GM20431 (cell line): ENCODE measurements around the gene CHST13.

ENCODE experiments used
- in situ Hi-C: fragments of 300-500 bp; cut with MseI, MboI; formaldehyde crosslinking; loops from one replicate; pipeline ENCODE4 v1.15.0; 2020; ENCODE audit warnings: low sequenced_read_pairs; ENCODE audit not compliant: unreplicated experiment

CHST13 gene

GRCh38 chr3:126551839-126552687 lies 28.1 kb downstream of the CHST13 start:
- in situ Hi-C loops = no loop called here

DNA sequence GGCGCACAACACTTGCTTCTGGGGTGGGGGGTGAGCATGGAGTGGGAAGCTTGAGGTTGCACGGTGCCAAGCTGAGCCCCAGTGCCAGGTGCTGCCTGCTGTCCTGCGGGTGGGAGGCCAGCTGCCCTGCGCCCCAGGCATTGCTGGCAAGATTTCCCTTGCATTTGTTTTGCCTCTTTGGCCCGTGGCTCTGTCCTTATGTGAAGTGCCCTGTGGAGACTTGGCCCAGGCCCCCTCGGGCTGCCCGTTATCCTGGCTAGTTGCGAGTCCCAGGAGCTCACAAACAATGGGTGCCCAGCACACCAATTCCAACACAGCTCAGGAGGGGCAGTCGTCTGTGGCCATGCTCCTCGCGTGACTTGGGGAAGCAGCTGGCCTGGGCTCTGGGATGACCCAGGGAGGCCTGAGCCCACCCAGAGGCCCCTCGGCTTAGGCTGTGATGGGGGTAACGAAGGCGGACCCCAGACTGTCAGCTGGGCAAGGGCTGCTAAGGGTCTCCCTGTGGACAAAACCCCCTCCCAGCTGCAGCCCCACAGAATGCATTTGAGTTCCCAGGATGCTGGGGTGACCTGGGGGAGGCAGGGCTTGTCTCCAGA lies 28.8 kb downstream of the CHST13 start:
- in situ Hi-C loops = no loop called here

- in situ Hi-C loops = no loop called here
Measured at GRCh38 chr3:126553284-126554084, 29.5 kb downstream of the CHST13 start.

DNA sequence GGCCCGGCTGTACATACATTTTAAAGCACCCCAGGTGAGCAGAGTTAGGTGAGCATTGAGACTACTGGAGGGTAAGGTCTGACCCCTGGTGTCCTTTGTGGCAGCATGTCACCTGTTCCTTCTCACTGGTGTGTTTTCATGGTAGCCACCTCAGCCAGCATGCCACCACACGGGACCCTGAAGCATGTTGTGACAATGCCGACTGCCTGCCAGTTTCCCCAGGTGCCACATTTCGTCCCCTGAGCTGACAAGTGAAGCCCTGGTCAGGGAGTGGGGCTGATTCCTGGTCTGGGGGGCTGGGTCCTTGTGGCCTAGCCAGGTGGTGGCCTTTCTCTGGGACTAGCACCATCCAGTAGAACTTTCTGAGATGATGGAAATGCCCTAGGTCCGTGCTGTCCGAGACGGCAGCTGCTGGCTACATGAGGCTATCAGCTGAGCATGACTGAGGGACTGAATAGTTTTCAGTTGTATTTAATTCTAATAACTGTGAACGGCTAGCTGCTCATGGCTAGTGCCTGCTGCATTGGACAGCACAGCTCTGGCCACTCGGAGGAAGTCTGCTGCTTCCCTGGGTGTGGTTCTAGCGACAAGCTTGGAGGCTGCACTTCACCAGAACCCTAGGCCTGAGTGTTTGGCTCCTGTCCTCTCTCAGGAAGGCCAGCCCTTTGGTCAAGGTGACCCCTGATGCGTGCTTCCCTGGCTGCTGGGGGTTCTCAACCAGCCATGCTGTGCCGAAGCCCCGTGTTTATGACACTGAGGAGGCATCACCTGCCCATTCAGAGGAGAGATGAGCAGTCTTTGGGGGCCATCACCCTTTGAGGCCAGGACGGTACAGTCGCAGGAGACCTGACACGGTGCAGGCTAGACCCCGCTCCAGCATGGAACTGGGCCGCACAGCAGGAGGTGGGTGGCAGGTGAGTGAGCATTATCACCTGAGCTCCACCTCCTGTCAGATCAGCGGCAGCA lies 30.9 kb downstream of the CHST13 start:
- in situ Hi-C loops = no loop called here

DNA sequence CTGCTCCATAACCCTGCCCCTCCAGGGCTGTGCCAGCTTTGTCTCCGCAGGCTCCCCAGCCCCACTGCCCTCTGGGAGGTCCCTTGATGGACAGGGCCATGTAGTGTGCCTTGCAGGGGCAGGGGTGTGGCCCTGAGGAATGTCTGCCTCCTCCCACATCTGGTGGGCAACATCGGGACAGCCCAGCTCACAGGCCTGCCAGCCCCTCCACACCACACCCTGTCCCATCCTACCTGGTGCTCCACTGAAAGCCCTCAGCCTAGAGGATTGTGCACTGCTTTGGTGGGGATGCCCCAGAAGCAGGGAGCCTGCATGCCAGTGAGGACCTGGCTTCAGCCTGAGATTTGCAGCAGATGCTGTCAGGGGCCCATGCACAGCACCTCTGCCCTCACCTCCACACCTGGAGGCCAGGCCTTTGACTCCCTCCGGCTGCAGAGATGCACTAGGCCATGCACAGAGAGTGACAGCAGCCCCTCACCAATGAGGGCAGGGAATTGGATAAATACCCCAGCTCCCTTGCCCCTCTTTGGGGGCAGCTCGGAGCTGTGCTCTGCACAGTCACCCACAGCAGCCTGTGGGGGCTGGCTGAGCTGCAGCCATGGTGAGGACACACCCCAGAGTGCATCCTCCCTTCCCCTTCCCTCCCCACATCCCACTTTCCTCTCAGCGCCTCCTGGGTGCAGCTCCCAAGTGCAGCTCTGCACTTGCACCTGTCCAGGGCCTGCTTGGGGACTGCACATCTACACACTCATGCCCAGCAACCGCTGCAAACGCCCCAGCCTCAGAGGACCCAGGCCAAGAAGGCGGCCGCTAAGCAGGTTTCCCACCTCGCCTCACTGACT lies 32.1 kb downstream of the CHST13 start:
- in situ Hi-C loops = no loop called here

- in situ Hi-C loops = no loop called here
Measured at GRCh38 chr3:126556637-126557414, 32.9 kb downstream of the CHST13 start.

DNA sequence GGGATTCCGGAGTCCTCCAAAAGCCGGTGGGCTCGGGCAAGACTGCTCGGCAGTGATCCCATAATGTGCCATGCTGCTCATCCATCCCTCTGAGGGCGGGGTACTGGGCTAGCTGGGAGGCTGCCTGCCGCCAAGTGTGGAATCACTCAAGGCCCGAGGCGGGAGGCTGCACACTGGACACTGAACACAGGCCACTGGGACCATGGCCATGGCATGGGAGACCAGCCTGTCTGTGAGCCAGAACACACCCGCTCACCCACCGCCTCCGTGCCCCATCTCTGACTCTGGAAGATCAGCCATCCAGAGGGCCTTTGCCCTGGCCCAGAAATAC lies 33.4 kb downstream of the CHST13 start:
- in situ Hi-C loops = no loop called here

- in situ Hi-C loops = no loop called here
Measured at GRCh38 chr3:126557761-126558160, 33.8 kb downstream of the CHST13 start.

- in situ Hi-C loops = no loop called here
Measured at GRCh38 chr3:126558336-126559071, 34.5 kb downstream of the CHST13 start, which contains the start of gene C3orf22. Gene C3orf22 (minus strand): TSS chr3:126558932. CDS start chr3:126553390, 5,542 bp downstream.

DNA sequence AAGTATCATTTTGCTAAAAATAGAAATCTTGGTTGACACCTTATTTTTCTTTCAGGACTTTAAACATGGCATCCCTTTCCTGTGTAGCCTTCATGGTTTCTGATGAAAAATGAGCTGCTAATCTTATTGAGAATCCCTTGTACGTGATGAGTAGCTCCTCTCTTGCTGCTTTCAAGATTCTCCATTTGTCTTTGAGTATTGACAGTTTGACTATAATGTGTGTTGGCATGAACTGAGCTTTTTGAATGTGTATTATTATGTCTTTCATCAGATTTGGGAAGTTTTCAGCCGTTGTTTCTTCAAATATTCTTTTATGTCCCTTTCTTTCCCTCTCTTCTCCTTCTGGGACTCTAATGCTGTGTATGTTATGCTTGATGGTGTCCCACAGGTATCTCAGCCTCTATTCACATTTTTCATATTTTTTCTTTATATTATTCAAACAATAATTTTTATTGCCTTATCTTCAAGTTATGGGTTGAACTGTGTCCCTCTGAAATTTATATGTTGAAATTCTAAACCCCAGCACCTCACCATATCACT lies 38.9 kb downstream of the CHST13 start:
- in situ Hi-C loops = no loop called here

- in situ Hi-C loops = no loop called here
Measured at GRCh38 chr3:126567696-126568438, 43.9 kb downstream of the CHST13 start.

GRCh38 chr3:126568776-126569342 lies 44.9 kb downstream of the CHST13 start:
- in situ Hi-C loops = no loop called here

DNA sequence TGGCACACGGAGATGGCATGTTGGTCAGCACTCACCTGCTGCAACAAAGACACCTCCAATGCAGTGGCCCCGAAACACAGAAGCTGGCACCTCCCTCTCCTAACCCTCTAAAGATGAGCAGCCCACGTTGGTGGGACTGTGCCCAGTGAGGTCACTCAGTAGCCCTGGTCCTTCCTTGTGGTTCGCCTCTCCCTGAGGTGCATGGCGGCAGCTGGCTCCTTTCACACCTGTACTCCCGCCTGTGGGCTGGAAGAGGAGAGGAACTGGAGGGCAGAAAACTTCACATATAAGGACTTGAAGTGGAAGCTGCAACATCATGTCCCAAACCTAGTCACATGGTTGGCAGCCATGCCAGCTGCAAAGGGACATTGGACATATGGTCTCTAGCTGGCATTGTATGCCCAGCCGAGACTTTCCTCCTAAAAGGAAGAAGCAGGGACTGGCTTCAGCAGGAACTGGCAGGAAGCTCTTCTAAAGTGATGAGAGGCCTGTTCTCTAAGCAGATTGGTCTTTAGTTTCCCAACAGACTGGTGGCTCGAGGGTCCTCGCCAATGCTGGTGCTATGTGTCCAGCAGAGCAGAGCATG lies 45.5 kb downstream of the CHST13 start:
- in situ Hi-C loops = no loop called here

GRCh38 chr3:126570103-126570541 lies 46.2 kb downstream of the CHST13 start:
- in situ Hi-C loops = no loop called here

DNA sequence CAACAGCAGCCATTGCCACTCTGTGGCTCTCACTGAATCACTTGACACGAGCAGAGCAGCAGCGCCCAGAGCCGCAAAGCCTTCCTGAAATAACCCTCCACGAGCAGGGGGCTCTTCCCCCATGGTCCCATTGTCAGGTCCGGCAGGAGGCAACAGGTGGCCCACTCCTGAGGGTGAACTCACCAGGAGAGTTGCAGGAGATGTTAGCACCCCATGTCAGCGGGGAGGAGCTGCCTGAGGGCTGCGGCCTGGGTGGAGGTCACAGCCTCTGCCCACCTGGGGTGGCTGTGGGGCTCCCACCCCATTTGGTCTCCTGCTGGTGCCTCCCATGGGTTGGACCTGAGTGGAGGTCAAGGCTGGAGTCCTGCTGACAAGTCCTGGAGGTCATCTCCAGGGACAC lies 47.1 kb downstream of the CHST13 start:
- in situ Hi-C loops = no loop called here
